Peyer's patch (tissue), 4 donors: ENCODE data around the gene ARSG.
"Not testable (repeated sequence)": the region's sequence is repeated elsewhere in the genome, so short reads cannot be mapped to it uniquely, and the experiment has no call there.

Experiments
- POLR2A ChIP-seq, 2 donors: fragments of 450-650 bp; IDR thresholded peaks; one replicate each; pipeline ENCODE4 v1.5.1; 2017; ENCODE audit warnings: antibody characterized with exemption in 2 of 2, mild to moderate bottlenecking in 2 of 2, moderate library complexity in 2 of 2
- TF ChIP-seq, protein P1 (sequence below), 6 experiments: fragments of 450-650 bp in 4 of 6; fragments of 200-600 bp in 2 of 6; sonication (generic) in 1 of 6; IDR thresholded peaks; one replicate each; pipeline ENCODE4 v1.5.1; 2017 to 2019; ENCODE audit warnings: antibody characterized with exemption in 6 of 6, mild to moderate bottlenecking in 3 of 6, moderate library complexity in 1 of 6

GRCh38 chr17:68414901-68415300, 123.6 kb downstream of the ARSG start:
- TF ChIP-seq, protein P1, sequence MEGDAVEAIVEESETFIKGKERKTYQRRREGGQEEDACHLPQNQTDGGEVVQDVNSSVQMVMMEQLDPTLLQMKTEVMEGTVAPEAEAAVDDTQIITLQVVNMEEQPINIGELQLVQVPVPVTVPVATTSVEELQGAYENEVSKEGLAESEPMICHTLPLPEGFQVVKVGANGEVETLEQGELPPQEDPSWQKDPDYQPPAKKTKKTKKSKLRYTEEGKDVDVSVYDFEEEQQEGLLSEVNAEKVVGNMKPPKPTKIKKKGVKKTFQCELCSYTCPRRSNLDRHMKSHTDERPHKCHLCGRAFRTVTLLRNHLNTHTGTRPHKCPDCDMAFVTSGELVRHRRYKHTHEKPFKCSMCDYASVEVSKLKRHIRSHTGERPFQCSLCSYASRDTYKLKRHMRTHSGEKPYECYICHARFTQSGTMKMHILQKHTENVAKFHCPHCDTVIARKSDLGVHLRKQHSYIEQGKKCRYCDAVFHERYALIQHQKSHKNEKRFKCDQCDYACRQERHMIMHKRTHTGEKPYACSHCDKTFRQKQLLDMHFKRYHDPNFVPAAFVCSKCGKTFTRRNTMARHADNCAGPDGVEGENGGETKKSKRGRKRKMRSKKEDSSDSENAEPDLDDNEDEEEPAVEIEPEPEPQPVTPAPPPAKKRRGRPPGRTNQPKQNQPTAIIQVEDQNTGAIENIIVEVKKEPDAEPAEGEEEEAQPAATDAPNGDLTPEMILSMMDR (IDR thresholded peaks at IDR 0.05): not testable (repeated sequence)
- TF ChIP-seq POLR2A (IDR thresholded peaks at IDR 0.05): not testable (repeated sequence)
